ENCODE measurements around the gene RASGRP3. TPM values are rescaled to one million over a fixed set of nuclear protein-coding genes. Genes with fewer than 3 reads are reported as not detected.

Gene RASGRP3
- polyA plus RNA-seq, 2 of the 4 experiments (the other 2 are of a cell fraction), result 1.5 to 1.7 TPM

- ATAC-seq (no peak), DNase-seq (ENCODE audit: low read depth in 1 of 2, low spot score in 1 of 2) (no peak), FAIRE-seq (no peak)
- ChIA-PET CTCF (interaction anchor here (1.2 to 1.6 kb wide), 3 partner anchors 18 to 85 kb away, joined by 3 to 5 read pairs (median 3); partner anchors contain the start of gene RASGRP3), POLR2A (no interaction called here)
- 65% methylated on average over 8 of the region's 8 CpGs for WGBS (ENCODE audit: missing lambda C conversion rate)
- no peak for TF ChIP-seq BHLHE40 (IDR thresholded peaks at IDR 0.05; ENCODE audit: low read depth, low read length)
- no peak for TF ChIP-seq MAZ (IDR thresholded peaks at IDR 0.05; ENCODE audit: borderline replicate concordance, low read depth, low read length)
- no peak for TF ChIP-seq KDM1A (IDR thresholded peaks at IDR 0.05; ENCODE audit: low read depth)
- no peak for TF ChIP-seq EHMT2 (IDR thresholded peaks at IDR 0.05; ENCODE audit: low read depth)
- H3K4me2 ChIP-seq, result no peak overlapping the region
- H3K27ac ChIP-seq, result no peak overlapping the region
- no peak overlapping the region for H3K4me3 ChIP-seq
- H3K9me3 ChIP-seq, result no peaks in the 10 kb centered on the region
- H3K4me1 ChIP-seq, result 0 out of 3 replicates have a peak, but pooled peaks cover 3% of the 10 kb centered on the region
Observed at GRCh38 chr2:33457556-33458247, 18.7 kb upstream of the RASGRP3 start.

GRCh38 chr2:33458248-33458819 is 18.1 kb upstream of the RASGRP3 start:
- no peak for TF ChIP-seq ZFP36 (IDR thresholded peaks at IDR 0.05; ENCODE audit: borderline replicate concordance, partially characterized antibody)
- TF ChIP-seq HOXB13 (CRISPR knock-in tag; IDR thresholded peaks at IDR 0.05; ENCODE audit: low read depth), result no peak
- no peak for TF ChIP-seq TFCP2L1 (CRISPR knock-in tag; IDR thresholded peaks at IDR 0.05)
- TF ChIP-seq ZSCAN20 (CRISPR knock-in tag; IDR thresholded peaks at IDR 0.05), result no peak
- TF ChIP-seq ZC3H11A (IDR thresholded peaks at IDR 0.05), result no peak
- no peak for TF ChIP-seq PBX3 (IDR thresholded peaks at IDR 0.05)
- TF ChIP-seq HEYL (CRISPR knock-in tag; IDR thresholded peaks at IDR 0.05), result no peak
- TF ChIP-seq NPAS2 (CRISPR knock-in tag; IDR thresholded peaks at IDR 0.05; ENCODE audit: borderline replicate concordance), result no peak
- no peak for TF ChIP-seq KDM5A (IDR thresholded peaks at IDR 0.05)
- no peak for TF ChIP-seq CEBPB (IDR thresholded peaks at IDR 0.05)
- TF ChIP-seq NR3C1 (IDR thresholded peaks at IDR 0.05), result no peak
- TF ChIP-seq HDAC2 (IDR thresholded peaks at IDR 0.05), result no peak
- no peak for TF ChIP-seq JUNB (IDR thresholded peaks at IDR 0.05)
- no peak for TF ChIP-seq MAFK (IDR thresholded peaks at IDR 0.05; ENCODE audit: partially characterized antibody)
- no peak for TF ChIP-seq NFE2L2 (conservative IDR thresholded peaks at IDR 0.05; ENCODE audit: low read length)
- TF ChIP-seq FOSB (CRISPR knock-in tag; IDR thresholded peaks at IDR 0.05), result no peak
- TF ChIP-seq, protein P1, sequence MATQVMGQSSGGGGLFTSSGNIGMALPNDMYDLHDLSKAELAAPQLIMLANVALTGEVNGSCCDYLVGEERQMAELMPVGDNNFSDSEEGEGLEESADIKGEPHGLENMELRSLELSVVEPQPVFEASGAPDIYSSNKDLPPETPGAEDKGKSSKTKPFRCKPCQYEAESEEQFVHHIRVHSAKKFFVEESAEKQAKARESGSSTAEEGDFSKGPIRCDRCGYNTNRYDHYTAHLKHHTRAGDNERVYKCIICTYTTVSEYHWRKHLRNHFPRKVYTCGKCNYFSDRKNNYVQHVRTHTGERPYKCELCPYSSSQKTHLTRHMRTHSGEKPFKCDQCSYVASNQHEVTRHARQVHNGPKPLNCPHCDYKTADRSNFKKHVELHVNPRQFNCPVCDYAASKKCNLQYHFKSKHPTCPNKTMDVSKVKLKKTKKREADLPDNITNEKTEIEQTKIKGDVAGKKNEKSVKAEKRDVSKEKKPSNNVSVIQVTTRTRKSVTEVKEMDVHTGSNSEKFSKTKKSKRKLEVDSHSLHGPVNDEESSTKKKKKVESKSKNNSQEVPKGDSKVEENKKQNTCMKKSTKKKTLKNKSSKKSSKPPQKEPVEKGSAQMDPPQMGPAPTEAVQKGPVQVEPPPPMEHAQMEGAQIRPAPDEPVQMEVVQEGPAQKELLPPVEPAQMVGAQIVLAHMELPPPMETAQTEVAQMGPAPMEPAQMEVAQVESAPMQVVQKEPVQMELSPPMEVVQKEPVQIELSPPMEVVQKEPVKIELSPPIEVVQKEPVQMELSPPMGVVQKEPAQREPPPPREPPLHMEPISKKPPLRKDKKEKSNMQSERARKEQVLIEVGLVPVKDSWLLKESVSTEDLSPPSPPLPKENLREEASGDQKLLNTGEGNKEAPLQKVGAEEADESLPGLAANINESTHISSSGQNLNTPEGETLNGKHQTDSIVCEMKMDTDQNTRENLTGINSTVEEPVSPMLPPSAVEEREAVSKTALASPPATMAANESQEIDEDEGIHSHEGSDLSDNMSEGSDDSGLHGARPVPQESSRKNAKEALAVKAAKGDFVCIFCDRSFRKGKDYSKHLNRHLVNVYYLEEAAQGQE (IDR thresholded peaks at IDR 0.05), result no peak
- no peak for TF ChIP-seq RFX5 (IDR thresholded peaks at IDR 0.05)
- TF ChIP-seq, protein P2, sequence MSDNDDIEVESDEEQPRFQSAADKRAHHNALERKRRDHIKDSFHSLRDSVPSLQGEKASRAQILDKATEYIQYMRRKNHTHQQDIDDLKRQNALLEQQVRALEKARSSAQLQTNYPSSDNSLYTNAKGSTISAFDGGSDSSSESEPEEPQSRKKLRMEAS (IDR thresholded peaks at IDR 0.05), result no peak
- TF ChIP-seq ZNF302 (CRISPR knock-in tag; IDR thresholded peaks at IDR 0.05), result no peak
- Histone ChIP-seq H3K4me1 (0 out of 3 replicates have a peak, but pooled peaks cover 4% of the 10 kb centered on the region), H3K9me3 (no peaks in the 10 kb centered on the region), H3K27ac (no peak overlapping the region), H3K4me3 (no peak overlapping the region), H3K4me2 (no peak overlapping the region)
- ChIA-PET CTCF (interaction anchor here (1.2 to 1.6 kb wide), 3 partner anchors 18 to 86 kb away, joined by 3 to 5 read pairs (median 3); partner anchors contain the start of gene RASGRP3), POLR2A (no interaction called here)
- WGBS (ENCODE audit: missing lambda C conversion rate), result 87% methylated on average over 3 of the region's 3 CpGs
- DNase-seq (ENCODE audit: low read depth in 1 of 2, low spot score in 1 of 2), result no peak
- no peak for ATAC-seq
- FAIRE-seq, result no peak
